Fibroblast of villous mesenchyme (primary cell): Measurements from ENCODE around the gene DGKK. TPM values are rescaled to one million over a fixed set of nuclear protein-coding genes. Genes with fewer than 3 reads are reported as not detected.

Source experiments
- DNase-seq: peaks from one replicate; pipeline ENCODE4 v3.0.0-alpha.2; 2010; ENCODE audit warnings: low read depth
- H3K4me3 ChIP-seq: 2 replicates; pipeline ENCODE4 v1.5.1; 2011; ENCODE audit warnings: low read depth, mild to moderate bottlenecking, low read length
- total RNA-seq: library from RNA; depleted of rRNA; stranded (reverse); fragments of >200 nt; gene quantifications from 2 replicates; pipeline ENCODE4 v1.2.3, GENCODE V29; 2012
- TF ChIP-seq, protein P1 (sequence below): IDR thresholded peaks from 2 replicates; pipeline ENCODE4 v1.5.1; 2012; ENCODE audit warnings: low read depth, mild to moderate bottlenecking, low read length; ENCODE audit not compliant: insufficient read depth

DGKK gene
- total RNA-seq, 1 donor: not detected

DNA sequence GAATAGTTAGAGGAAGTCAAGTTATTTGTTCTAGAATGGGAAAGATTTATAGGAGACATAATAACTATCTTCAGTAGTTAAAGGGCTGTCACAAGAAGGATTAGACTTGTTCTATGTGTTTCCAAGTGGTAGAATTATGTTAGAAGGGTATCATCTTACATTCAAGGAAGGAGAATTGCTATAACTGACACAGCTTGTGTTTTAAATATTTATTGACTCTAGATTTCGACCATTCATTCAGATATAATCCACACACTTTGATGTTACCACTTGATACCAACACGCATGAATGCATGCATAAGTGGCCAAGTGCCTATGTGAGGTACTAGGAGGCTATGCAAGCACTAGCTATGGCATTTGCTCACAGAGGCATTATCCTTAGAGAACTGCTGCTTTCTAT, 143.4 kb downstream of the DGKK start:
- no peak overlapping the region for H3K4me3 ChIP-seq
- no peak for DNase-seq
- TF ChIP-seq, protein P1, sequence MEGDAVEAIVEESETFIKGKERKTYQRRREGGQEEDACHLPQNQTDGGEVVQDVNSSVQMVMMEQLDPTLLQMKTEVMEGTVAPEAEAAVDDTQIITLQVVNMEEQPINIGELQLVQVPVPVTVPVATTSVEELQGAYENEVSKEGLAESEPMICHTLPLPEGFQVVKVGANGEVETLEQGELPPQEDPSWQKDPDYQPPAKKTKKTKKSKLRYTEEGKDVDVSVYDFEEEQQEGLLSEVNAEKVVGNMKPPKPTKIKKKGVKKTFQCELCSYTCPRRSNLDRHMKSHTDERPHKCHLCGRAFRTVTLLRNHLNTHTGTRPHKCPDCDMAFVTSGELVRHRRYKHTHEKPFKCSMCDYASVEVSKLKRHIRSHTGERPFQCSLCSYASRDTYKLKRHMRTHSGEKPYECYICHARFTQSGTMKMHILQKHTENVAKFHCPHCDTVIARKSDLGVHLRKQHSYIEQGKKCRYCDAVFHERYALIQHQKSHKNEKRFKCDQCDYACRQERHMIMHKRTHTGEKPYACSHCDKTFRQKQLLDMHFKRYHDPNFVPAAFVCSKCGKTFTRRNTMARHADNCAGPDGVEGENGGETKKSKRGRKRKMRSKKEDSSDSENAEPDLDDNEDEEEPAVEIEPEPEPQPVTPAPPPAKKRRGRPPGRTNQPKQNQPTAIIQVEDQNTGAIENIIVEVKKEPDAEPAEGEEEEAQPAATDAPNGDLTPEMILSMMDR: no peak
